ENCODE results near the gene ANKRD17.

The ANKRD17 gene

GRCh38 chr4:73221734-73222133 is 36.9 kb downstream of the ANKRD17 start:
- no peak for DNase-seq (ENCODE audit: extremely low read depth, low read depth)
- H3K4me3 ChIP-seq (replicated peaks; ENCODE audit: low read depth, low read length) = peak overlapping the region; percentile 54
- TF ChIP-seq, protein P1, sequence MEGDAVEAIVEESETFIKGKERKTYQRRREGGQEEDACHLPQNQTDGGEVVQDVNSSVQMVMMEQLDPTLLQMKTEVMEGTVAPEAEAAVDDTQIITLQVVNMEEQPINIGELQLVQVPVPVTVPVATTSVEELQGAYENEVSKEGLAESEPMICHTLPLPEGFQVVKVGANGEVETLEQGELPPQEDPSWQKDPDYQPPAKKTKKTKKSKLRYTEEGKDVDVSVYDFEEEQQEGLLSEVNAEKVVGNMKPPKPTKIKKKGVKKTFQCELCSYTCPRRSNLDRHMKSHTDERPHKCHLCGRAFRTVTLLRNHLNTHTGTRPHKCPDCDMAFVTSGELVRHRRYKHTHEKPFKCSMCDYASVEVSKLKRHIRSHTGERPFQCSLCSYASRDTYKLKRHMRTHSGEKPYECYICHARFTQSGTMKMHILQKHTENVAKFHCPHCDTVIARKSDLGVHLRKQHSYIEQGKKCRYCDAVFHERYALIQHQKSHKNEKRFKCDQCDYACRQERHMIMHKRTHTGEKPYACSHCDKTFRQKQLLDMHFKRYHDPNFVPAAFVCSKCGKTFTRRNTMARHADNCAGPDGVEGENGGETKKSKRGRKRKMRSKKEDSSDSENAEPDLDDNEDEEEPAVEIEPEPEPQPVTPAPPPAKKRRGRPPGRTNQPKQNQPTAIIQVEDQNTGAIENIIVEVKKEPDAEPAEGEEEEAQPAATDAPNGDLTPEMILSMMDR (IDR thresholded peaks at IDR 0.05; ENCODE audit: low read depth, low read length, missing control alignments) = no peak

DNA sequence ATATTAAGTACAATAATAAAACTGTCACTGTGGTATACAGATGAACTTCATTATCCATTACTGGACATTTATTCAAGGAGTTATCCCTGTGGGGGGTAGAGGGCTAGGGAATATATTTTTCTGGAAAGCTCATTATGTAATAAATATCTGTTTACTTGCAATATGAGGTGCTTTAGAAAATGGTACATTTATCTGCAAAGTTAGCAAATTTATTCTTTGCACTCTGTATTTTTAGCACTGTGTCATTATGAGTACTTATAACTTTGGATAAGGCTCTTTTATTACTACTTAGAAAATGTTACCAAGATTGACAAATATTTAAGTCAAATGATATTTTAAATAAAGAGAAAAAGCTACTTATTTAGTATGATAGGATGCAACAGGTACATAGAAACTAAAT is 37.8 kb downstream of the ANKRD17 start:
- TF ChIP-seq, protein P1 (IDR thresholded peaks at IDR 0.05; ENCODE audit: low read depth, low read length, missing control alignments) = no peak
- no peak for DNase-seq (ENCODE audit: extremely low read depth, low read depth)
- no peak overlapping the region for H3K4me3 ChIP-seq (replicated peaks; ENCODE audit: low read depth, low read length)

DNA sequence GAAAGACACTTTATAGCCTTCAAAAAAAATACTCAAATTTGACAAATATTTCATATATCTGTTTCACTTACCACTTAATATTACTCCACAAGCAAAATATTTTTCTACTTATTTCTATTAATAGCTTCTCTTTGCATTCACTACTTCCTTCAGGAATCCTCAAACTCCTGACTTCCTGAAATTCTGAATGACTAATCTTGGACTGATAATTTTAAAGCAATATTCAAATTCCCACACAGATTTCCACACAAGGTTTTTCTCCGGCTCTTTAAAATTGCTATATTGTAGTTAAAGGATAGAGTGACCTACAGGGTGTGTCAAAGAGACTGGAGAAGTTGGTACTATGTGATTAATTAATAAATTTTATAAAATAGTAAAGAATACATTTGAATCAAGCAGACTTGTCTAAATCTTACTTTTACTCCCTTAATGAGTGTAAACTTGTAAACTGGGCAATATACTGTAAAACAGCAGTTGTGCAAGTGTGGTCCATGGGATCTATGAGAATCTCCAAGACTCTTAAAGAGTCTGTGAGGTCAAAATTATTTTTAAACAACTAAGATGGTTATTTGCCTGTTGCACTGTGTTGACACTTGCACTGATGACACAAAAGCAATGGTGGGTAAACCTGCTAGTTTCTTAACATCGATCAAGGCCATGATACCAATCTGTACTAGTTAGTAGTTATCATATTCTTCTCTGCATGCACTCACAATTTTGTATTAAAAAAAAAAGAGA is 44.5 kb downstream of the ANKRD17 start:
- TF ChIP-seq, protein P1 (IDR thresholded peaks at IDR 0.05; ENCODE audit: low read depth, low read length, missing control alignments) = no peak
- DNase-seq (ENCODE audit: extremely low read depth, low read depth) = no peak
- no peak overlapping the region for H3K4me3 ChIP-seq (replicated peaks; ENCODE audit: low read depth, low read length)

GRCh38 chr4:73212982-73213730 is 45.4 kb downstream of the ANKRD17 start:
- H3K4me3 ChIP-seq (replicated peaks; ENCODE audit: low read depth, low read length) = no peak overlapping the region
- TF ChIP-seq, protein P1 (IDR thresholded peaks at IDR 0.05; ENCODE audit: low read depth, low read length, missing control alignments) = no peak
- DNase-seq (ENCODE audit: extremely low read depth, low read depth) = no peak

DNA sequence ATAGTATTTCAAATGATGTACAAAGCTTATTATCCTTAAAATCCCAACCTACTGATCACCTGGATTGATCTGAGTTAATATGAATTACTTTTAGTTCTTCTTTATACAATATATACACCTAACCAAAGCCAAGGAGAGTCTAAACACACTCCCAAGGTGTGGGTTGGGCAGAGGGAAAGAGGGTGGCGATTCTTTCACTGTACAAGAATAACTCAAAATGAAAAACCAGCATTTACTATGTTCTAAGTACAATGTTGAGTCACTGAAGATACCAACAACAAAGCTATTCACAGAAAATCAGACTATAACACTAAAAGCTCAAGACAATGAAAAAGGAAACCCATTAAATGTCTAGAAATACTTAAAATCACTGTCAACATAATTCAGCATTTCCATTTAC is 46.6 kb downstream of the ANKRD17 start:
- DNase-seq (ENCODE audit: extremely low read depth, low read depth) = no peak
- no peak overlapping the region for H3K4me3 ChIP-seq (replicated peaks; ENCODE audit: low read depth, low read length)
- TF ChIP-seq, protein P1 (IDR thresholded peaks at IDR 0.05; ENCODE audit: low read depth, low read length, missing control alignments) = no peak

GRCh38 chr4:73208376-73208775 is 50.2 kb downstream of the ANKRD17 start:
- TF ChIP-seq, protein P1 (IDR thresholded peaks at IDR 0.05; ENCODE audit: low read depth, low read length, missing control alignments) = no peak
- no peak for DNase-seq (ENCODE audit: extremely low read depth, low read depth)
- H3K4me3 ChIP-seq (replicated peaks; ENCODE audit: low read depth, low read length) = no peak overlapping the region

All from HFF-Myc (cell line).